GM18520 (cell line): ENCODE measurements around the gene TTLL6.
"Not testable (repeated sequence)": the region's sequence is repeated elsewhere in the genome, so short reads cannot be mapped to it uniquely, and the experiment has no call there.

Experiments
- ATAC-seq: cut with Tn5 transposase; IDR thresholded peaks from one replicate; pipeline ENCODE4 v1.9.1; 2021; ENCODE audit not compliant: unreplicated experiment

Gene TTLL6

GRCh38 chr17:48724251-48725003 is 92.6 kb downstream of the TTLL6 start:
- no peak for ATAC-seq

GRCh38 chr17:48723423-48724250 is 93.4 kb downstream of the TTLL6 start:
- ATAC-seq = no peak

GRCh38 chr17:48722915-48723422 is 94.1 kb downstream of the TTLL6 start, which contains the start of gene PRAC2:
Gene PRAC2, plus strand, starts transcription at chr17:48723185. Its CDS starts 1,226 bp downstream, at chr17:48724411.
- ATAC-seq = no peak

- no peak for ATAC-seq
Measured at GRCh38 chr17:48722201-48722907, 94.7 kb downstream of the TTLL6 start, which contains the start of gene PRAC1. Gene PRAC1, minus strand, starts transcription at chr17:48722518. Its CDS starts 126 bp downstream, at chr17:48722392.

GRCh38 chr17:48721009-48721402 is 96.0 kb downstream of the TTLL6 start:
- no peak for ATAC-seq

- no peak for ATAC-seq
Measured at GRCh38 chr17:48720266-48721008, 96.6 kb downstream of the TTLL6 start.

- ATAC-seq = no peak
Measured at GRCh38 chr17:48719642-48720265, 97.3 kb downstream of the TTLL6 start.

GRCh38 chr17:48718761-48719641 is 98.0 kb downstream of the TTLL6 start:
- no peak for ATAC-seq

- ATAC-seq = no peak
Measured at GRCh38 chr17:48718227-48718760, 98.7 kb downstream of the TTLL6 start.

GRCh38 chr17:48717367-48718226 is 99.4 kb downstream of the TTLL6 start:
- ATAC-seq = no peak

GRCh38 chr17:48716549-48716948 is 100.5 kb downstream of the TTLL6 start:
- not testable (repeated sequence) for ATAC-seq

- no peak for ATAC-seq
Measured at GRCh38 chr17:48715496-48716399, 101.3 kb downstream of the TTLL6 start.
